GM19023 (cell line): Measurements from ENCODE around the gene PTPN6.

Experiments
- ATAC-seq: cut with Tn5 transposase; IDR thresholded peaks from one replicate; pipeline ENCODE4 v1.9.1; 2021; ENCODE audit warnings: mild to moderate bottlenecking, moderate library complexity; ENCODE audit not compliant: unreplicated experiment

The PTPN6 gene

DNA sequence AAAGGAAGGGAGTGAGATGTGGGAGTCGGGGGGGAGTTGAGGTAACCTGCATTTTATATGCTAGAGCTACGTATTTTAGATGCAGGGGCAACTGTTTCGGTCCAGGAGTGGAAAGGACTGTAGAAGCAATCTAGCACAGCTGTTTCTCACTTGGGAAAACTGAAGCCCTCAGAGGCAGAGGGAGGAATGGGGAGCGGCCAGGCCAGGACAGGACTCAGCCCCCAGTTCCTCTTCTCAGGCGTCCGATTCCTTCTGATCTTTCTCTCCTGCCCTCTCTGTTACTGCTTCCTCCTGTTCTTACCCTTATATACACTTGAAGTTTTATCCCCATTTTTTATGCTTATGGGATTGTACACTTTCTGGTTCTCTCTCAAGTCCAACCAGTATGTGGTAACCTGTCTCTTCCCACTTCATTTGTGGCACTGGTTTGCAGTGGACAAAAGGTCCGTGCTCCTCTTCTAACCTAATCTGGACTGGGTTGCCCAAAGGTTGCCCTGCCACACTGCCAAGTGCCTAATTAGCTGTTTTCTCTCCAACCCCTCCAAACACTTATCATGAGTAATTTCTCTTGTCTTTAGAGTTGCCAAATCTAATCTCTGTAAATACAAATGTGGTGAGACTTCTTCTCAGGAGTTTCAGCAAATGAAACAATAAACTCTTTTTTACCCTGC is 50.9 kb downstream of the PTPN6 start:
- no peak for ATAC-seq

DNA sequence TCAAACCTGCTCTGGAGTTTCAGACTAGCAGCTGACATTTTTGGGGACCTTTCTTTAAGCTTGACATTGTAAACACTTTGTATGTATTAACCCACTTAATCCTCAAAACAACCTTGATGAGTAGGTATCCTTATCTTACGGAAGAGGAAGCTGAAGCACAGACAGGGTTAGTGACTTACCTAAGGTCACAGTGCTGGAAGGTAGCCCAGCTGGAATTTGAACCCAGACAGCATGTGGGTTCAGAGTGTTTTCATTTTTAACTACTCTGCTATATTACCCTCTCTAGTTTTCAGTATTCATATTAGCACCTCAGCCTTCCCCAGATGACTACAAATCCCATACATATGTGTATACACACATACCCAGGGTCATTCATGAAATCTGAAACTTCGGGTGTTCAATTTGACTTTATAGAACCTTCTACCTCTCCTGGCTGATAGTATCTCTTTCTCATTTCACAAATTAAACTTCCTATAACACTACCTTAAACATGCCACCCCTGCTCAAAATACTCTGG is 53.2 kb downstream of the PTPN6 start:
- ATAC-seq, result no peak

DNA sequence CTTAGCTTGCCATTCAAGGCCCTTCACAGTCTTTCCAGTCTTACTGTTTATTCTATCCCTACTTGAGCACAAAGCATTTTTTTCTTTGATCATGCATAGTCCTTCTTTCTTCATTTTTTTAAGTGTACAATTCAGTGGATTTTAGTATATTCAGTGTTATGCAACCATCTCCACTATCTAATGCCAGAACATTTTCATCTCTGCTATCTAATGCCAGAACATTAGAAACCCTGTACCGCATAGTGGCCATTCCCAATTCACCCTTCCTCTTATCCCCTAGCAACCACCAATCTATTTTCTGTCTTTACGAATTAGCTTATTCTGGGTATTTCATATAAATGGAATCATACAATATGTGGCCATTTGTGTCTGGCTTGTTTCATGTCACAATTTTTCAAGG is 53.7 kb downstream of the PTPN6 start:
- ATAC-seq, result no peak

DNA sequence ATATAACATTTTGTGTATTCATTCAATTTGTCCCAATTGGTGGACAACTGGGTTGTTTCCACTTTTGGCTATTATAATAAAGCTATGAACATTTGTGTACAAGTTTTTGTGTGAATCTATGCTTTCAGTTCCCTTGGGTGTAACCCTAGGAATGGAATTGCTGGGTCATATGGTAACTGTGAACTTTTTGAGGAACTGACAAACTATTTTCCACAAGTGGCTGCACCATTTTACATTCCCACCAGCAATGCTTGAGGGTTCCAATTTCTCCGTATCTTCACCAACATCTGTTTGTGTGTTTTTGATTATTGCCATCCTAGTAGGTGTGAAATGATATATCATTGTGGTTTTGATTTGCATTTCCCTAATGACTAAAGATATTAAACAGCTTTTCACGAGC is 54.2 kb downstream of the PTPN6 start:
- ATAC-seq, result no peak

DNA sequence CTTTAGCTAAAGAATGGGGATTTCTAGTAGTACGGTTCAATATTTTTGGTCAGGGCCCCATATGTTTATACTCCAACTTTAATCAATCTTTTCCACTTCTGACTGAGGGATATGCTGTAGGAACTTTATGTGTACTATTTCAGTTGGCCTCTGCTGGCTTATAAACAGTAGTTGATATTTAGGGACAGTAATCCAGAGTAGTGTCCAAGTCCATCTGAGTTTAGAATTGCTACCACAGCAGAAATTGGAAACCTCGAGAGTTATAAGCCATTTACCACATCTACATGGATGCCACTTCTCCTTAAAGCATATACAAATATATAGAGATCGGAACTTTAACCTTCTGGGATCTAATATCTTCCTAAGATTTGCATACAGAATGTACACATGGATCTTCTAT is 55.5 kb downstream of the PTPN6 start:
- no peak for ATAC-seq

DNA sequence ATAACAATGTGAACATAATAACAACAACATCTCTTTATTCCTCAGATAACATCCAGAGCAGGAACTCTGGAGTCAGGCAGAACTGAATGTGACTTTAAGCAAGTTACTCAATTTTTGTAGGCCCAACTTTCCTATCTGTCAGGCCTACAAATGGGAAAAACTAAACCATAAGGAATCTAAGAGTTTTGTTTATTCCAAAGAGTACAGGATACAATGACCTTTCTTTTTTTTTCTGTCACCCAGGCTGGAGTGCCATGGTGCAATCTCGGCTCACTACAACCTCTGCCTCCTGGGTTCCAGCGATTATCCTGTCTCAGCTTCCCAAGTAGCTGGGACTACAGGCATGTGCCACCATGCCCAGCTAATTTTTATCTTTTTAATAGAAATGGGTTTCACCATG is 57.7 kb downstream of the PTPN6 start:
- no peak for ATAC-seq

DNA sequence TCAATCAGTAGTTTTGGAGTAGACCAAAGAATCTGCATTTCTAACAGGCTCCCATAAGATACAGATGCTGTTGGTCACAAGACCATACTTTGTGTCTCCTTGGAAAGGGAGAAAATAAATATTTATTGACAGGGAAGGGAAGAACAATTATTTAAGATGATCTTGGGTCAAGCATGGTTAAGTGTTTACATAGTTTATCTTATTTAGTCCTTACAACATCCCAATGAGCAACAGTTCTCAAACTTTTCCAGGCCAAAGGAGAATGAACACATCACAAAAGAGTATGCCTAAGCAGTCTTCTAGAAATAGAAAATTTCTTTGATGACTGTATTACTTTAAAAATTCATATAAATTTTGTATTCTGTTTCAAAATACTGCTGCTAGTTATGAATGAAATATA is 58.4 kb downstream of the PTPN6 start:
- ATAC-seq, result no peak
